HEK293 (cell line): ENCODE measurements around the gene BHLHE41.

Experiments
- CTCF ChIA-PET: fragments of 350-600 bp; formaldehyde crosslinking; extraction: SDS; loops from one replicate; lab custom pipeline; 2021; ENCODE audit warnings: antibody characterized with exemption; lab: Yijun Ruan, JAX
- POLR2A ChIA-PET: fragments of 300-600 bp; formaldehyde crosslinking; extraction: SDS; loops from one replicate; lab custom pipeline; 2020; ENCODE audit warnings: antibody characterized with exemption, inconsistent platforms; lab: Yijun Ruan, JAX
- H3K27ac ChIP-seq: fragments of 200-500 bp; sonication (Bioruptor generic); 2 replicates; pipeline ENCODE4 v1.5.1; 2014; ENCODE audit warnings: low read depth, low read length, control low read depth, inconsistent platforms; ENCODE audit errors: extremely low read depth
- H3K36me3 ChIP-seq, 2 experiments: fragments of 200-500 bp in 1 of 2; sonication (Bioruptor generic) in 1 of 2; 1 replicate in 1 of 2; 2 replicates in 1 of 2; pipeline ENCODE4 v1.5.1; 2014 to 2017; ENCODE audit warnings: inconsistent platforms in 2 of 2, low read length in 2 of 2; ENCODE audit not compliant: control insufficient read depth in 2 of 2, insufficient read depth in 1 of 2
- H3K4me1 ChIP-seq: fragments of 200-500 bp; sonication (Bioruptor generic); 2 replicates; pipeline ENCODE4 v1.5.1; 2014; ENCODE audit warnings: mild to moderate bottlenecking, low read length, inconsistent platforms; ENCODE audit not compliant: control insufficient read depth, insufficient read depth
- H3K4me3 ChIP-seq: 2 replicates; pipeline ENCODE4 v1.5.1; 2011; ENCODE audit warnings: low read depth, mild to moderate bottlenecking, control low read depth, low read length, moderate library complexity
- H3K9me3 ChIP-seq: fragments of 200-500 bp; sonication (Bioruptor generic); 2 replicates; pipeline ENCODE4 v1.5.1; 2014; ENCODE audit warnings: low read depth, low read length, inconsistent platforms; ENCODE audit not compliant: control insufficient read depth, insufficient read depth
- KLF7 ChIP-seq: fragments of 450-650 bp; formaldehyde crosslinking; IDR thresholded peaks from 2 replicates; pipeline ENCODE4 v1.5.1; 2016; ENCODE audit warnings: missing biosample characterization, missing genetic modification characterization, borderline replicate concordance
- SCRT1 ChIP-seq: fragments of 450-650 bp; formaldehyde crosslinking; IDR thresholded peaks from 2 replicates; pipeline ENCODE4 v1.5.1; 2016; ENCODE audit warnings: missing biosample characterization, missing genetic modification characterization, borderline replicate concordance
- SCRT2 ChIP-seq: fragments of 450-650 bp; formaldehyde crosslinking; IDR thresholded peaks from 2 replicates; pipeline ENCODE4 v1.5.1; 2016; ENCODE audit warnings: missing biosample characterization, missing genetic modification characterization
- YY2 ChIP-seq: fragments of 450-650 bp; formaldehyde crosslinking; IDR thresholded peaks from 2 replicates; pipeline ENCODE4 v1.5.1; 2016; ENCODE audit warnings: missing biosample characterization, missing genetic modification characterization
- ZBTB1 ChIP-seq: fragments of 450-650 bp; formaldehyde crosslinking; IDR thresholded peaks from 2 replicates; pipeline ENCODE4 v1.5.1; 2016; ENCODE audit warnings: missing biosample characterization, missing genetic modification characterization
- ZNF121 ChIP-seq: fragments of 450-650 bp; formaldehyde crosslinking; IDR thresholded peaks from 2 replicates; pipeline ENCODE4 v1.5.1; 2016; ENCODE audit warnings: missing biosample characterization, missing genetic modification characterization
- ZNF132 ChIP-seq: fragments of 450-650 bp; formaldehyde crosslinking; IDR thresholded peaks from 2 replicates; pipeline ENCODE4 v1.5.1; 2017; ENCODE audit warnings: missing biosample characterization, missing genetic modification characterization, borderline replicate concordance
- ZNF16 ChIP-seq: fragments of 450-650 bp; formaldehyde crosslinking; IDR thresholded peaks from 2 replicates; pipeline ENCODE4 v1.5.1; 2016; ENCODE audit warnings: low read depth, missing biosample characterization, missing genetic modification characterization
- ZNF24 ChIP-seq: fragments of 450-650 bp; formaldehyde crosslinking; IDR thresholded peaks from 2 replicates; pipeline ENCODE4 v1.5.1; 2016; ENCODE audit warnings: missing biosample characterization, missing genetic modification characterization
- ZNF311 ChIP-seq: fragments of 450-650 bp; formaldehyde crosslinking; IDR thresholded peaks from 2 replicates; pipeline ENCODE4 v1.5.1; 2017; ENCODE audit warnings: missing biosample characterization, missing genetic modification characterization, borderline replicate concordance
- ZNF324 ChIP-seq: fragments of 450-650 bp; formaldehyde crosslinking; IDR thresholded peaks from 2 replicates; pipeline ENCODE4 v1.5.1; 2016; ENCODE audit warnings: missing biosample characterization, missing genetic modification characterization
- ZNF362 ChIP-seq: fragments of 450-650 bp; formaldehyde crosslinking; IDR thresholded peaks from 2 replicates; pipeline ENCODE4 v1.5.1; 2016; ENCODE audit warnings: missing biosample characterization, missing genetic modification characterization
- ZNF521 ChIP-seq: fragments of 450-650 bp; formaldehyde crosslinking; IDR thresholded peaks from 2 replicates; pipeline ENCODE4 v1.5.1; 2017; ENCODE audit warnings: missing biosample characterization, mild to moderate bottlenecking, missing genetic modification characterization
- ZNF555 ChIP-seq: fragments of 450-650 bp; formaldehyde crosslinking; conservative IDR thresholded peaks from 2 replicates; pipeline ENCODE4 v1.5.1; 2017; ENCODE audit warnings: missing biosample characterization, mild to moderate bottlenecking, missing genetic modification characterization, inconsistent platforms
- ZNF558 ChIP-seq: fragments of 450-650 bp; formaldehyde crosslinking; IDR thresholded peaks from 2 replicates; pipeline ENCODE4 v1.5.1; 2016; ENCODE audit warnings: missing biosample characterization, missing genetic modification characterization
- ZNF560 ChIP-seq: fragments of 450-650 bp; formaldehyde crosslinking; IDR thresholded peaks from 2 replicates; pipeline ENCODE4 v1.5.1; 2017; ENCODE audit warnings: missing biosample characterization, missing genetic modification characterization, borderline replicate concordance
- ZNF610 ChIP-seq: fragments of 450-650 bp; formaldehyde crosslinking; IDR thresholded peaks from 2 replicates; pipeline ENCODE4 v1.5.1; 2016; ENCODE audit warnings: missing biosample characterization, missing genetic modification characterization, borderline replicate concordance
- ZNF623 ChIP-seq: fragments of 450-650 bp; formaldehyde crosslinking; IDR thresholded peaks from 2 replicates; pipeline ENCODE4 v1.5.1; 2016; ENCODE audit warnings: missing biosample characterization, missing genetic modification characterization
- ZNF629 ChIP-seq: fragments of 450-650 bp; formaldehyde crosslinking; IDR thresholded peaks from 2 replicates; pipeline ENCODE4 v1.5.1; 2017; ENCODE audit warnings: missing biosample characterization, missing genetic modification characterization
- ZNF670 ChIP-seq: fragments of 450-650 bp; formaldehyde crosslinking; IDR thresholded peaks from 2 replicates; pipeline ENCODE4 v1.5.1; 2016; ENCODE audit warnings: missing biosample characterization, missing genetic modification characterization, low read depth
- ZNF791 ChIP-seq: fragments of 450-650 bp; formaldehyde crosslinking; IDR thresholded peaks from 2 replicates; pipeline ENCODE4 v1.5.1; 2016; ENCODE audit warnings: missing biosample characterization, missing genetic modification characterization
- ZNF792 ChIP-seq: fragments of 450-650 bp; formaldehyde crosslinking; IDR thresholded peaks from 2 replicates; pipeline ENCODE4 v1.5.1; 2016; ENCODE audit warnings: missing biosample characterization, missing genetic modification characterization
- ZSCAN23 ChIP-seq: fragments of 450-650 bp; formaldehyde crosslinking; IDR thresholded peaks from 2 replicates; pipeline ENCODE4 v1.5.1; 2016; ENCODE audit warnings: missing biosample characterization, missing genetic modification characterization
- ZSCAN30 ChIP-seq: fragments of 450-650 bp; IDR thresholded peaks from 2 replicates; pipeline ENCODE4 v1.5.1; 2018; ENCODE audit warnings: missing biosample characterization, mild to moderate bottlenecking, missing genetic modification characterization, moderate library complexity
- TF ChIP-seq, protein P1 (sequence below): IDR thresholded peaks from 2 replicates; pipeline ENCODE4 v1.6.1; 2011; ENCODE audit warnings: mild to moderate bottlenecking, low read depth, low read length, borderline replicate concordance
- TF ChIP-seq, protein P2 (sequence below): fragments of 450-650 bp; formaldehyde crosslinking; IDR thresholded peaks from 2 replicates; pipeline ENCODE4 v1.5.1; 2016; ENCODE audit warnings: missing biosample characterization, missing genetic modification characterization

The BHLHE41 gene

DNA sequence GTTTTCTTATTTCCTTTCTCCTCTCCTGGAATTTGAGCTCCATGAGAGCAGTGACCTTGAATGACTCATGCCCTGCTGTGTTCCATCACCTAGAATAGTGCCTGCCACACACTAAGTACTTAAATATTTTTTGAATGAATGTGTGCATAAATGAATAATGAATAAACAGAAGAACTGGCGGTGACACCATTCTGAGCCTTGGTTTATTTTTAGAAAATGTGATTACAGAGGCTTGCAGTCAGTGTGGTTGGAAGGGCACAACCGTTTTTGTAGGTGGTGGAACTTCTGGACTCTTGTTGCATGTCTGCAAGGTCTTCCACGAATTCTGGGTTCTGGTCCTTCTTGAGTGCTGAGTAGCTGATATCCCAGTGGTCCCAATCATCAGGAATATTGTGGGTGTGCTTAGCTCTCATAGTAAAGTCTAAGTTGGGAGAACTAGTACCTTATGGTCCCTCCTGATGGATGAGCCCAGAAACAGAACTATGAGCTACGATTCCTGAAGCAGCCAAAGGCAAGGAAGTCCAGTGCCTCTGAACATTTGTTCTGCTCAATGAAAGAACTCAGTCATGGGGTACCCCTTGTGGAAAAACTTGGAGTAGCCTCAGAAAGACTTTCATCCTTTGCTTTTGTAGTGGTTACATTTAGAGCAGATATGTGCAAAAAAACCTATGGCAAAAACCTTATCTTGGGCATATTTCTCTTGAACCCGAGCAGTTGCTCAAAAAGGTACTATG is 28.8 kb upstream of the BHLHE41 start (continued):
- TF ChIP-seq, protein P1, sequence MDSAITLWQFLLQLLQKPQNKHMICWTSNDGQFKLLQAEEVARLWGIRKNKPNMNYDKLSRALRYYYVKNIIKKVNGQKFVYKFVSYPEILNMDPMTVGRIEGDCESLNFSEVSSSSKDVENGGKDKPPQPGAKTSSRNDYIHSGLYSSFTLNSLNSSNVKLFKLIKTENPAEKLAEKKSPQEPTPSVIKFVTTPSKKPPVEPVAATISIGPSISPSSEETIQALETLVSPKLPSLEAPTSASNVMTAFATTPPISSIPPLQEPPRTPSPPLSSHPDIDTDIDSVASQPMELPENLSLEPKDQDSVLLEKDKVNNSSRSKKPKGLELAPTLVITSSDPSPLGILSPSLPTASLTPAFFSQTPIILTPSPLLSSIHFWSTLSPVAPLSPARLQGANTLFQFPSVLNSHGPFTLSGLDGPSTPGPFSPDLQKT, result no peak
- no peak for TF ChIP-seq ZNF521
- no peak for TF ChIP-seq YY2 (tag by site-specific recombination)
- peak; percentile 77 for TF ChIP-seq ZNF629
- no peak for TF ChIP-seq ZNF560 (tag by site-specific recombination)
- TF ChIP-seq ZNF121, result no peak
- TF ChIP-seq ZNF623 (tag by site-specific recombination), result no peak
- TF ChIP-seq ZNF16 (tag by site-specific recombination), result no peak
- TF ChIP-seq ZNF24 (tag by site-specific recombination), result peak; percentile 38; the same call in 1 of the 2 replicates
- TF ChIP-seq ZSCAN23 (tag by site-specific recombination), result no peak
- TF ChIP-seq ZSCAN30 (tag by site-specific recombination), result no peak
- no peak for TF ChIP-seq ZNF555 (tag by site-specific recombination)
- peak; percentile 80 for TF ChIP-seq SCRT2 (tag by site-specific recombination)
- no peak for TF ChIP-seq ZNF792
- TF ChIP-seq ZNF324, result no peak
- no peak for TF ChIP-seq ZNF311 (tag by site-specific recombination)
- no peak for TF ChIP-seq ZNF362 (tag by site-specific recombination)
- no peak for TF ChIP-seq ZNF791 (tag by site-specific recombination)
- TF ChIP-seq ZBTB1 (tag by site-specific recombination), result no peak
- TF ChIP-seq KLF7 (tag by site-specific recombination), result no peak
- no peak for TF ChIP-seq ZNF610 (tag by site-specific recombination)
- TF ChIP-seq ZNF132 (tag by site-specific recombination), result no peak

DNA sequence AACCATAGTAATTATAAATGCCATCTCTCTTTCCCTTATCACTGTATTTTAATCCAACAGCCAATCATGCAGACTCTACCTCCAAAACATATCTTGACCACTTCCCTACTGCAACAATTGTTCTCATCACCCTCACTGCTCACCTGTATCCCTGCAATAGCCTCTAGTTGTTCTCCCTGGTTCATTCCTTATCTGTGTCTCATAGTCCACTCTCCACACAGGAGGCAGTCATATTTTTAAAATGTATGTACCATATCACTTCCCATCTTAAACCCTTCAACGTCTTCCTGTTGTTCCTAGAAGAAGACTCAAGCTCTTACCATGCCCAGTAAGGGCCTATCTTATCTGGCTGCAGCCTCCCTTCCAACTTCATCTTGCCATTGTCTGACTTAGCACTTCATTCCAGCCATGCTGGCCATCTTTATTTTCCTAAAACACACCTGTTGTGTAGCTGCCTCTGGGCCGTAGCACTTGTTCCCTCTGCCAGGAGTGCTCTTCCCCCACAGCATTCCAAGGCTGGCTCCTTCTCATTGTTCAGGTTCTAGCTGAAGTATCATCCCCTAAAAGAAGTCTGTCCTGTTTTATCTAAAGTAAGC is 27.8 kb upstream of the BHLHE41 start:
- Histone ChIP-seq H3K4me3 (no peak overlapping the region), H3K27ac (no peak overlapping the region), H3K4me1 (peaks cover 6% of the 10 kb centered on the region; the same call in 1 of the 2 replicates), H3K9me3 (no peaks in the 10 kb centered on the region), H3K36me3 (no peaks in the 10 kb centered on the region)
- TF ChIP-seq ZNF558 (tag by site-specific recombination), result no peak
- TF ChIP-seq ZNF670, result no peak
- TF ChIP-seq SCRT2 (tag by site-specific recombination), result peak; percentile 76
- TF ChIP-seq SCRT1 (tag by site-specific recombination), result peak; percentile 34; the same call in 1 of the 2 replicates
- TF ChIP-seq, protein P2, sequence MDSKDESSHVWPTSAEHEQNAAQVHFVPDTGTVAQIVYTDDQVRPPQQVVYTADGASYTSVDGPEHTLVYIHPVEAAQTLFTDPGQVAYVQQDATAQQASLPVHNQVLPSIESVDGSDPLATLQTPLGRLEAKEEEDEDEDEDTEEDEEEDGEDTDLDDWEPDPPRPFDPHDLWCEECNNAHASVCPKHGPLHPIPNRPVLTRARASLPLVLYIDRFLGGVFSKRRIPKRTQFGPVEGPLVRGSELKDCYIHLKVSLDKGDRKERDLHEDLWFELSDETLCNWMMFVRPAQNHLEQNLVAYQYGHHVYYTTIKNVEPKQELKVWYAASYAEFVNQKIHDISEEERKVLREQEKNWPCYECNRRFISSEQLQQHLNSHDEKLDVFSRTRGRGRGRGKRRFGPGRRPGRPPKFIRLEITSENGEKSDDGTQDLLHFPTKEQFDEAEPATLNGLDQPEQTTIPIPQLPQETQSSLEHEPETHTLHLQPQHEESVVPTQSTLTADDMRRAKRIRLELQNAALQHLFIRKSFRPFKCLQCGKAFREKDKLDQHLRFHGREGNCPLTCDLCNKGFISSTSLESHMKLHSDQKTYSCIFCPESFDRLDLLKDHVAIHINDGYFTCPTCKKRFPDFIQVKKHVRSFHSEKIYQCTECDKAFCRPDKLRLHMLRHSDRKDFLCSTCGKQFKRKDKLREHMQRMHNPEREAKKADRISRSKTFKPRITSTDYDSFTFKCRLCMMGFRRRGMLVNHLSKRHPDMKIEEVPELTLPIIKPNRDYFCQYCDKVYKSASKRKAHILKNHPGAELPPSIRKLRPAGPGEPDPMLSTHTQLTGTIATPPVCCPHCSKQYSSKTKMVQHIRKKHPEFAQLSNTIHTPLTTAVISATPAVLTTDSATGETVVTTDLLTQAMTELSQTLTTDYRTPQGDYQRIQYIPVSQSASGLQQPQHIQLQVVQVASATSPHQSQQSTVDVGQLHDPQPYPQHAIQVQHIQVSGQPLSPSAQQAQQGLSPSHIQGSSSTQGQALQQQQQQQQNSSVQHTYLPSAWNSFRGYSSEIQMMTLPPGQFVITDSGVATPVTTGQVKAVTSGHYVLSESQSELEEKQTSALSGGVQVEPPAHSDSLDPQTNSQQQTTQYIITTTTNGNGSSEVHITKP (tag by site-specific recombination), result no peak
- ChIA-PET CTCF (interaction anchor here (1.3 kb wide), 1 partner anchor 55 kb away, joined by 5 read pairs; no protein-coding TSS in a partner anchor), POLR2A (interaction anchor here (1.0 kb wide), 1 partner anchor 28 kb away, joined by 3 read pairs; the partner anchor contains the start of gene BHLHE41)
